PFSK-1 (cell line): ENCODE measurements around the gene RERE.

Experiments
- POLR2AphosphoS5 ChIP-seq: IDR thresholded peaks from 2 replicates; pipeline ENCODE4 v1.6.1; 2012; ENCODE audit warnings: low read depth, mild to moderate bottlenecking, control low read depth, low read length, moderate library complexity
- REST ChIP-seq, 2 experiments: IDR thresholded peaks; 2 replicates each; pipeline versions ENCODE4 v1.6.1 to v1.8.0; 2011 to 2012; ENCODE audit warnings: low read depth in 2 of 2, low read length in 2 of 2, control low read depth in 1 of 2, inconsistent platforms in 1 of 2, mild to moderate bottlenecking in 1 of 2, moderate library complexity in 1 of 2; ENCODE audit not compliant: insufficient read depth in 1 of 2
- SIN3A ChIP-seq: IDR thresholded peaks from 2 replicates; pipeline ENCODE4 v1.6.1; 2012; ENCODE audit warnings: mild to moderate bottlenecking, low read length, moderate library complexity, borderline replicate concordance; ENCODE audit not compliant: insufficient read depth
- TAF1 ChIP-seq: IDR thresholded peaks from 2 replicates; pipeline ENCODE4 v1.6.1; 2012; ENCODE audit warnings: low read length, control low read depth, borderline replicate concordance; ENCODE audit not compliant: insufficient read depth

- TF ChIP-seq POLR2AphosphoS5 = no peak
- TF ChIP-seq TAF1 = no peak
- no peak for TF ChIP-seq REST (IDR thresholded peaks at IDR 0.05; ENCODE audit: insufficient read depth in 1 of 2, low read depth in 2 of 2, low read length in 2 of 2)
- 0 out of 2 replicates have a peak, but pooled peaks have one; percentile 31 for TF ChIP-seq SIN3A
These were observed 2.6 kb downstream of the RERE start for GRCh38 chr1:8814865-8815264.
